ENCODE data around the gene FNDC11. TPM values are rescaled to one million over a fixed set of nuclear protein-coding genes. Genes with fewer than 3 reads are reported as not detected.
A peak's percentile ranks its signal among the peaks of the same experiment; 100 is the strongest.

The FNDC11 gene
- total and polyA plus RNA-seq, 3 experiments from 2014 or later = 0.13 to 0.26 TPM; not detected in 1

DNA sequence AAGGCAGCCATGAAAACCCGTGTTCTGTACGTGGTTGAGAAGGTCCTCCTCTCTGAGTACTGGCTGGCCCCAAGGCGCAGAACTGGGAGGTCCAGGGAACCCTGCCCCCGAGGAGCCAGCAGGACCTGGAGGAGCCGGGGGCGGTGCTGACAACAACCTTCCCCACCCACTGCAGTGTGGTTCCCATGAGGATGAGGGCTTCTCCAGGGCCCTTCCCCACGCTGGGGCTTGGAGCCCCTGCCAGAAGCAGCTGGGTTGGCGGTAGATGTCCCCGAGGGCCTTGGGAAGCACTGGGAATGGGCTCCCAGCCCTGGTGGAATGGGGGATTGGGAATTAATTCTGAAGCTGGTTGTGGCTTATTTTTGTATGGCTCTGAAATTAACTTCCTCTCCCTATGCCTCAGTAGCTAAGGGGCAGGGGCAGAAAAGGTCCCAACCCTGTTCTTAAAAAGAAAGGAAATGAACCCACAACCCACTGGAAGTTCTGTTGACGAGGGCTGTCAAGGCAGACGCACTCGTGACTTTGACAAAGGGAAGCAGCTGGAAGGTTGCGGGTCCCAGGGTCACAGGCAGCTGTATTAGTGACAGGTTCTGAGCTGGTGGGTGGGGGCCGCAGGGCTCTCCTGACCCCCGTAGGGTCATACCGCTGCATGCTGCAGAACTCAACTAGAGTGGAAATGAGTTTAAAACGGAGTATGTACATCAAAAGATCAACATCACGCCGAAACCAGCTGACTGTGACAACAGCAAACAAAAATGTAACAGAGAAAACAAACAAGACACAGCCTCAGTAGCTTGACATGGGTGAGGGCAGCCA is 34.0 kb downstream of the FNDC11 start:
- Mint-ChIP-seq H3K27me3 (no peaks in the 10 kb centered on the region), H3K4me3 (no peak overlapping the region), H3K4me1 (no peaks in the 10 kb centered on the region), H3K27ac (no peak overlapping the region), H3K36me3 (peaks cover 4 to 47% (median 7%) of the 10 kb centered on the region in 3 donors), H3K9me3 (no peaks in the 10 kb centered on the region)
- H3K4me3 ChIP-seq (ENCODE audit: low read length) = no peak overlapping the region
- ChIA-PET POLR2A (interaction anchor here (1.2 kb wide), 1 partner anchor 54 kb away, joined by 3 read pairs; no protein-coding TSS in a partner anchor), CTCF (no interaction called here)
- peak in 1 of 5 donors; percentile 50 for DNase-seq
- H3K27me3 ChIP-seq (ENCODE audit: insufficient read depth, low read length, poor library complexity, severe bottlenecking) = no peaks in the 10 kb centered on the region
- H3K27ac ChIP-seq (ENCODE audit: low read depth, low read length) = no peak overlapping the region
- H3K9me3 ChIP-seq (ENCODE audit: low read length) = no peaks in the 10 kb centered on the region
- H3K4me1 ChIP-seq (ENCODE audit: insufficient read depth, low read length) = peaks cover 13% of the 10 kb centered on the region
- peaks cover 18% of the 10 kb centered on the region for H3K36me3 ChIP-seq (ENCODE audit: insufficient read depth, low read length)

DNA sequence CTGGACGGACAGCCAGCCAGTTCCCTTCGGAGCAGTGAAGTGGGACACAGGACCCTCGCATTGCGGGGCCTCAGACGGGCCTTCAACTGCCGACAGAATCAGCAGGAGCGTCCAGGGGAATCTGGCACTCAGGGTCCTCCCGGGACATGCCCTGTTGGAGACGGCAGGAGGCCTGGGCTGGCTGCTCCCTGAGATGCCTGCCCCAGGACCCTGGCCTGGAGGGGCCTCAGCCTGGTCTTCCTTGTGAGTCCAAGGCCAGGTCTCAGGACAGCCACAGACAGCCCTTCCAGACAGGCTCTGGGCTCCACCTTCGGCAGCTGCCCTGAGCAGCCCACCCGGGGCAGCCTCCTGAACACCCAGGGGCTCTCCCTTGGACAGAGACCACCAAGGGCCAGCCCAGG is 34.7 kb downstream of the FNDC11 start:
- H3K4me3 Mint-ChIP-seq = no peak overlapping the region
- H3K9me3 Mint-ChIP-seq = no peaks in the 10 kb centered on the region
- Histone ChIP-seq H3K4me3 (ENCODE audit: low read length) (no peak overlapping the region), H3K27ac (ENCODE audit: low read depth, low read length) (no peak overlapping the region), H3K9me3 (ENCODE audit: low read length) (no peaks in the 10 kb centered on the region), H3K4me1 (ENCODE audit: insufficient read depth, low read length) (peaks cover 13% of the 10 kb centered on the region), H3K36me3 (ENCODE audit: insufficient read depth, low read length) (peaks cover 22% of the 10 kb centered on the region), H3K27me3 (ENCODE audit: insufficient read depth, low read length, poor library complexity, severe bottlenecking) (no peaks in the 10 kb centered on the region)
- ChIA-PET CTCF (no interaction called here), POLR2A (interaction anchor here (1.2 kb wide), 1 partner anchor 53 kb away, joined by 3 read pairs; no protein-coding TSS in a partner anchor)
- no peaks in the 10 kb centered on the region for H3K27me3 Mint-ChIP-seq
- no peaks in the 10 kb centered on the region for H3K4me1 Mint-ChIP-seq
- peaks cover 10 to 53% (median 11%) of the 10 kb centered on the region in 3 donors for H3K36me3 Mint-ChIP-seq
- DNase-seq = no peak
- no peak overlapping the region for H3K27ac Mint-ChIP-seq

DNA sequence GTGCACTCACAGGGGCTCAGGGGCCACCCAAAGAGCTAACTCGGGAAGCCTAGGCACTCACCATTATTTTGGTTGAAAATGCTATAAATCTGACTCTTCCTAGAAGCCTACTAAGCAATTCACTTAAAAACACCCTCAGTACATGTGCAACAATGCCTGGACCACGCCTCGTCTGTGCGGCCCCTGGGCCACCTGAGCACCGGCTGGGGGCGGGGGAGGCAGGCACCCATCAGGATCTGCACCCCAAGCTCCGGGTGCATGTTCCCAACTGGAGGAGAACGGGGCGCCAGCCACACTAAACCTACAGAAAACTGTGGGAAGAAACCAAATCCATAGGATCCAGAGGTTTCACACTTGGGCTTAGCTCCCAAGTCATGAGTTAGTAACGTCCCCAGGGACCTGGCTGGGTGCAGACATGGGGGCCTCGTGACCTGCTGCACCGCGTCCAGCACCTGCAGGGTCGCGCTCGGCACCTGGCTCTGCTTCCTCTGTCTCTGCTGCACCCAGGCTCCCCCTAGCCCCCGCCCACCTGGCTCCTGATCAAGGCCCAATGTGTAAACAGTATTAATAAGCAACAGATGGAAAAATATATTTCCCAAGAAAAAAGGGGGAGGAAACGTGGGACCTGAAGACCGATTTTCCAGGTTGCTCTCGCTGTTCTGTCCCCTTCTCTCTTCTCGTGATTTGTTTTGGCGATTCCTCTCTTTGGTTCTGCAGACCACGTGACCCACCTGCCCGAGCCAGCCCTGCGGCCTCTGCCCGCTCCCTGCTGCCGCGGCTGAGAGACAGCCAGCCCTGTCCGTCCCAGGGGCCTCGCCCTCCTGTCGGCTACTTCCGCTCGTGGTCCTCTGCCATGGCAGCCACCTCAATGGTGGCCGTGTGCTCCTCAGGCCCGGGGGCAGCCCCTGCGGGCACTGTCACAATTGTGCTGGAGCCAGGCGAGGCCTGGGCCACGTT is 35.6 kb downstream of the FNDC11 start:
- Histone ChIP-seq H3K36me3 (ENCODE audit: insufficient read depth, low read length) (peaks cover 30% of the 10 kb centered on the region), H3K4me1 (ENCODE audit: insufficient read depth, low read length) (peaks cover 13% of the 10 kb centered on the region), H3K27me3 (ENCODE audit: insufficient read depth, low read length, poor library complexity, severe bottlenecking) (no peaks in the 10 kb centered on the region), H3K9me3 (ENCODE audit: low read length) (no peaks in the 10 kb centered on the region), H3K4me3 (ENCODE audit: low read length) (no peak overlapping the region), H3K27ac (ENCODE audit: low read depth, low read length) (no peak overlapping the region)
- DNase-seq = no peak
- ChIA-PET CTCF (no interaction called here), POLR2A (no interaction called here)
- Mint-ChIP-seq H3K36me3 (peaks cover 10 to 60% (median 11%) of the 10 kb centered on the region in 3 donors), H3K4me1 (no peaks in the 10 kb centered on the region), H3K27me3 (no peaks in the 10 kb centered on the region), H3K9me3 (no peaks in the 10 kb centered on the region), H3K4me3 (no peak overlapping the region), H3K27ac (peak overlapping the region in 1 of 8 donors; percentile 81)

DNA sequence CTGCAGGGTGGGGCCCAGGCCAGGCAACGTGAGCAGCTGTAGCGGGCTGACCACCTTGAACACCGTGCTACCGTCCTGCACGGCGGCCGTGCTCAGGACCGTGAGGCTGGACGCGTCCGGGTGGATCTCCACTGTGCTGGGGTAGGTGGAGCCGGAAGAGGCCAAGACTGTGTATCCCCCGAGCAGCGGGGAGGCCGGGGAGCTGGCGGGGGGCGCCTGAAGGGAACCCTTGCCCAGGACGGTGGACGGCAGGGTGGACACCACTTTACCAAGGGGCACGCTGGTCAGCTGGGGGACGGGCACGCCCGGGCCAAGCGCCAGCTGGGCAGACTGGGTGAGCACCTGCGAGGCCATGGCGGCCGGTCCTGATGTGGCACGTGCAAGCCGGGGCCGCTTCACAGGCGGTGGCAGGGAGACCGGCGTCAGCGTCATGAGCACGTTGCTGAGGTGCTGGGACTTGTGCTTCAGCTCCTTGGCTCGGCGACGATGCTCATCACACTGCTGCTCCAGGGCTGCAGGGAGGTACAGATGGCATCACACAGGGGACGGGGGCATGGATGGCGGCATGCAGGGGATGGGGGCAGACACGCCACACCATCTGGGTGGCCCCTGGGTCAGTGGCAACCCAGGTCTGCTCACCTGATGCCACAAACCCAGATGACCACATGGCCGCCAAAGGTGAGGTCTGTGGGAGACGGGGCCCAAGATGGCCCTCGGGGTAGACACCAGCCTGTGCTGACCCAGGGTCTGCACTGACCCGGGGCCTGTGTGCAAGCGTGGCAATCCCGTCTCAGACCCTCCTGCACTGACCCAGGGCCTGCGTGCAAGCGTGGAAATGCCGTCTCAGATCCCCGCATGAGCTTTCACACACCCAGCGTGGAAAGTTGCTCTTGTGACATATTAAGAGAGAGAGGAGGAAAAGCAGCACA is 36.5 kb downstream of the FNDC11 start:
- DNase-seq = no peak
- Mint-ChIP-seq H3K36me3 (peaks cover 10 to 68% (median 11%) of the 10 kb centered on the region in 3 donors), H3K9me3 (no peaks in the 10 kb centered on the region), H3K27me3 (no peaks in the 10 kb centered on the region), H3K4me3 (no peak overlapping the region), H3K4me1 (no peaks in the 10 kb centered on the region), H3K27ac (peak overlapping the region in 1 of 8 donors; percentile 81)
- Histone ChIP-seq H3K27me3 (ENCODE audit: insufficient read depth, low read length, poor library complexity, severe bottlenecking) (no peaks in the 10 kb centered on the region), H3K4me1 (ENCODE audit: insufficient read depth, low read length) (peaks cover 13% of the 10 kb centered on the region), H3K36me3 (ENCODE audit: insufficient read depth, low read length) (peaks cover 30% of the 10 kb centered on the region), H3K4me3 (ENCODE audit: low read length) (no peak overlapping the region), H3K27ac (ENCODE audit: low read depth, low read length) (no peak overlapping the region), H3K9me3 (ENCODE audit: low read length) (no peaks in the 10 kb centered on the region)
- POLR2A ChIA-PET = no interaction called here
- CTCF ChIA-PET = no interaction called here

DNA sequence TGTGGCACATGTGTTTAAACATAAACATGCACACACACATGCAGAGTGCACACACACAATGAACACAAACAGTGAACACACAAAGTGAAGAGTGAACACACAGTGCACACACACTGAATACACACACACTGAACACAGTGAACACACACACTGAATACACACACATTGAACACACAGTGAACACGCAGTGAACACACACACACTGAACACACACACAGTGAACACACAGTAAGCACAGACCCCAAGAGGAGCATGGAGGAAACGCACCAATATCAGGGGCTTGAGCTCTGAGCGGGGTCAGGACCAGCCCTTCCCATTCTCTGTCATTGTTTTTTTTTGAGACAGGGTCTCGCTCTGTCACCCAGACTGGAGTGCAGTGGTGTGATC is 37.2 kb downstream of the FNDC11 start:
- Mint-ChIP-seq H3K27me3 (no peaks in the 10 kb centered on the region), H3K4me3 (no peak overlapping the region), H3K4me1 (no peaks in the 10 kb centered on the region), H3K9me3 (no peaks in the 10 kb centered on the region), H3K36me3 (peaks cover 10 to 71% (median 11%) of the 10 kb centered on the region in 3 donors), H3K27ac (no peak overlapping the region)
- Histone ChIP-seq H3K27ac (ENCODE audit: low read depth, low read length) (no peak overlapping the region), H3K36me3 (ENCODE audit: insufficient read depth, low read length) (peaks cover 30% of the 10 kb centered on the region), H3K4me1 (ENCODE audit: insufficient read depth, low read length) (peaks cover 13% of the 10 kb centered on the region), H3K9me3 (ENCODE audit: low read length) (no peaks in the 10 kb centered on the region), H3K4me3 (ENCODE audit: low read length) (no peak overlapping the region), H3K27me3 (ENCODE audit: insufficient read depth, low read length, poor library complexity, severe bottlenecking) (no peaks in the 10 kb centered on the region)
- CTCF ChIA-PET = no interaction called here
- POLR2A ChIA-PET = no interaction called here
- DNase-seq = no peak

DNA sequence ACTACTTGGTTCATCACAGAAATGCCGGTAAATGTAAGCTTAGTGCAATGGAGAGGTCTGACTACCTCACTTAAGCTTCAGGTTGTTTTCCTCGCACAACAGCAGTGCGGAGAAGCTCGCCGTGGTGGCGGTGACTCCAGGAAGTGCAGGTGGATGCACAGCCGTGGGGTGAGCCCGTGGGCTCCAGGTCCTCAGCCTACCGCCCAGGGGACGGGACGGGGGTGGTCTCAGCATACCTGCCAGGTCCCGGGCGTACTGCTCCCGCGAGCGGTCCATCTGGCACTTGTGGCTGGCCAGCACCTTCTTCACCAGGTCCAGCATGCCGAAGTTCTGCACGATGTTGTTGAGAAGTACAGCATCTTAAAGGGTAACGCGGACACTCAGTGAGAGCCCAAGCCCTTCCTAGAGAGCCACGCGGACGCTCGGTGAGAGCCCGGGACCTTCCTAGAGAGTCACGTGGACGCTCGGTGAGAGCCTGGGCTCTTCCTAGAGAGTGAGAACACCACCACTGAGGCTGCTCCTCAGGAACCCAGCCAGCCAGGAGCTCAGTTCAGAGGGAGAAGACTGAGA is 37.9 kb downstream of the FNDC11 start:
- Mint-ChIP-seq H3K27me3 (no peaks in the 10 kb centered on the region), H3K4me3 (no peak overlapping the region), H3K36me3 (peaks cover 10 to 73% (median 11%) of the 10 kb centered on the region in 3 donors), H3K9me3 (no peaks in the 10 kb centered on the region), H3K27ac (no peak overlapping the region), H3K4me1 (no peaks in the 10 kb centered on the region)
- CTCF ChIA-PET = no interaction called here
- DNase-seq = no peak
- Histone ChIP-seq H3K4me3 (ENCODE audit: low read length) (no peak overlapping the region), H3K27ac (ENCODE audit: low read depth, low read length) (no peak overlapping the region), H3K27me3 (ENCODE audit: insufficient read depth, low read length, poor library complexity, severe bottlenecking) (no peaks in the 10 kb centered on the region), H3K9me3 (ENCODE audit: low read length) (no peaks in the 10 kb centered on the region), H3K4me1 (ENCODE audit: insufficient read depth, low read length) (peaks cover 13% of the 10 kb centered on the region), H3K36me3 (ENCODE audit: insufficient read depth, low read length) (peaks cover 30% of the 10 kb centered on the region)
- POLR2A ChIA-PET = no interaction called here

DNA sequence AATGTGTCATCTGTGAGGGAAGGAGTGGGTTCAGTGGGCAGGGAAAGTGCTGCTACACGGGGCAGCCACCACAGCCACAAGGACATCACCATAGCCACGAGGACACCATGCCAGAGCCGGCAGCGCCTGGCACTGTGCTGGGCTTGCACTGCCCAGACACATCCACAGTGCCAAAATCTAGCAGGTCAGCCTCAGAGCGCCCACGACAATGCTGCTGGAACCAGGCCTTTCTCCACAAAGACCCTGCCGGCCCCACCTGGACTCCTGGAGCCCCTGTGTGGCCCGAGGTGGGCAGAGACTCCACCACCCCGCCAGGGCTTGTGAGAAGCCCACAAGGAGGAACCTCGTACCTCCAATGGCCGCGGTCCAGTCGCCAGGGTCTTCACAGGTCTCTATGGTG is 38.7 kb downstream of the FNDC11 start:
- Histone ChIP-seq H3K27ac (ENCODE audit: low read depth, low read length) (no peak overlapping the region), H3K4me3 (ENCODE audit: low read length) (no peak overlapping the region), H3K9me3 (ENCODE audit: low read length) (no peaks in the 10 kb centered on the region), H3K27me3 (ENCODE audit: insufficient read depth, low read length, poor library complexity, severe bottlenecking) (no peaks in the 10 kb centered on the region), H3K36me3 (ENCODE audit: insufficient read depth, low read length) (peaks cover 30% of the 10 kb centered on the region), H3K4me1 (ENCODE audit: insufficient read depth, low read length) (peaks cover 8% of the 10 kb centered on the region)
- H3K27ac Mint-ChIP-seq = no peak overlapping the region
- H3K27me3 Mint-ChIP-seq = no peaks in the 10 kb centered on the region
- no peaks in the 10 kb centered on the region for H3K9me3 Mint-ChIP-seq
- DNase-seq = no peak
- no peak overlapping the region for H3K4me3 Mint-ChIP-seq
- ChIA-PET CTCF (no interaction called here), POLR2A (no interaction called here)
- H3K36me3 Mint-ChIP-seq = peaks cover 9 to 71% (median 10%) of the 10 kb centered on the region in 3 donors
- no peaks in the 10 kb centered on the region for H3K4me1 Mint-ChIP-seq
